ENCODE results near the gene TCAIM. TPM values are rescaled to one million over a fixed set of nuclear protein-coding genes. Genes with fewer than 3 reads are reported as not detected.

TCAIM gene
- total and polyA plus RNA-seq, 10 of the 15 experiments (the other 5 are each of a cell fraction or from before 2014, with no cell fraction given), result 14.5 to 22.9 (median 17.8) TPM

GRCh38 chr3:44419116-44419922 lies 80.8 kb downstream of the TCAIM start (continued):
- no peak for TF ChIP-seq ZBTB33 (IDR thresholded peaks at IDR 0.05)
- no peak for TF ChIP-seq HCFC1 (IDR thresholded peaks at IDR 0.05; ENCODE audit: low read length)

- WGBS (ENCODE audit: insufficient coverage, insufficient replicate concordance, low lambda C conversion rate, missing lambda C conversion rate), result 73% methylated on average over 14 of the region's 14 CpGs
- in situ Hi-C loops (cut with MboI) (no loop called here), intact Hi-C loops (cut with micrococcal nuclease; ENCODE audit: unreplicated experiment) (no loop called here)
- no TSS peak for BruUV-seq (replicated peaks)
- ATAC-seq, result no peak
- ChIA-PET SMC1A (ENCODE audit: uncharacterized antibody, unreplicated experiment) (no interaction called here), CTCF (no interaction called here), POLR2A (no interaction called here), RAD21 (ENCODE audit: unreplicated experiment) (no interaction called here)
- no peak overlapping the region for H3K9ac ChIP-seq (ENCODE audit: control insufficient read depth, insufficient read depth, low read length)
- no peak overlapping the region for H2AFZ ChIP-seq (ENCODE audit: control insufficient read depth, low read depth, low read length)
- DNase-seq (ENCODE audit: low read depth, low spot score), result no peak
- H3K4me3 ChIP-seq, result no peak overlapping the region
- H3K27ac ChIP-seq (ENCODE audit: control insufficient read depth, insufficient read depth), result no peak overlapping the region
- H3K4me2 ChIP-seq (ENCODE audit: control insufficient read depth, insufficient read depth), result no peak overlapping the region
- H4K20me1 ChIP-seq (ENCODE audit: control insufficient read depth, insufficient read depth), result no peaks in the 10 kb centered on the region
- no peak for TF ChIP-seq ELK1 (IDR thresholded peaks at IDR 0.05; ENCODE audit: low read depth, low read length)
- no peak for TF ChIP-seq NFYB (IDR thresholded peaks at IDR 0.05; ENCODE audit: insufficient read depth, low read depth, low read length)
- no peak for TF ChIP-seq NR2F1 (conservative IDR thresholded peaks at IDR 0.05)
- FAIRE-seq, result no peak
- H3K27me3 ChIP-seq (replicated peaks in 1 of 2; ENCODE audit: control insufficient read depth in 2 of 2, insufficient read depth in 2 of 2, low read length in 1 of 2), result no peaks in the 10 kb centered on the region
- H3K9me3 ChIP-seq (replicated peaks; ENCODE audit: control insufficient read depth, insufficient read depth, low read length), result no peaks in the 10 kb centered on the region
- H3K36me3 ChIP-seq (ENCODE audit: control insufficient read depth in 2 of 2, insufficient read depth in 2 of 2, low read length in 1 of 2), result no peaks in the 10 kb centered on the region
- H3K79me2 ChIP-seq (ENCODE audit: control insufficient read depth, insufficient read depth, low read length), result no peaks in the 10 kb centered on the region
- no peaks in the 10 kb centered on the region for H3K4me1 ChIP-seq (ENCODE audit: control insufficient read depth, insufficient read depth, low read length)
Measured at GRCh38 chr3:44419923-44420650, 81.5 kb downstream of the TCAIM start.

All from GM12878 (cell line).